AG09319 (cell line): Measurements from ENCODE around the gene PLXND1.

Experiments
- DNase-seq: peaks from one replicate; pipeline ENCODE4 v3.0.0-alpha.2; 2010; ENCODE audit warnings: low read depth; ENCODE audit errors: extremely low read depth
- CTCF ChIP-seq: IDR thresholded peaks from 2 replicates; pipeline ENCODE4 v1.5.1; 2011; ENCODE audit warnings: low read depth, mild to moderate bottlenecking, inconsistent platforms, low read length, moderate library complexity

The PLXND1 gene

GRCh38 chr3:129555616-129556357 is 50.7 kb downstream of the PLXND1 start:
- no peak for DNase-seq
- TF ChIP-seq CTCF, result no peak

GRCh38 chr3:129555153-129555550 is 51.3 kb downstream of the PLXND1 start:
- no peak for TF ChIP-seq CTCF
- no peak for DNase-seq

GRCh38 chr3:129554356-129555152 is 51.9 kb downstream of the PLXND1 start:
- DNase-seq, result no peak
- no peak for TF ChIP-seq CTCF

- TF ChIP-seq CTCF, result no peak
- no peak for DNase-seq
Measured at GRCh38 chr3:129553719-129554118, 52.8 kb downstream of the PLXND1 start.

GRCh38 chr3:129553171-129553570 is 53.3 kb downstream of the PLXND1 start:
- no peak for TF ChIP-seq CTCF
- DNase-seq, result no peak

- TF ChIP-seq CTCF, result no peak
- no peak for DNase-seq
Measured at GRCh38 chr3:129552287-129553050, 54.0 kb downstream of the PLXND1 start.

GRCh38 chr3:129549805-129550204 is 56.7 kb downstream of the PLXND1 start:
- no peak for DNase-seq
- TF ChIP-seq CTCF, result no peak
